GM12878 (cell line): ENCODE data around the gene PPP3CA. TPM values are rescaled to one million over a fixed set of nuclear protein-coding genes. Genes with fewer than 3 reads are reported as not detected.

Experiments
- ATF2 ChIP-seq: IDR thresholded peaks from 2 replicates; pipeline ENCODE4 v1.6.1; 2012; ENCODE audit warnings: low read length, inconsistent platforms
- ATF7 ChIP-seq: fragments of 450-650 bp; IDR thresholded peaks from 2 replicates; pipeline ENCODE4 v1.6.1; 2016; ENCODE audit warnings: low read depth, mild to moderate bottlenecking
- DPF2 ChIP-seq: fragments of 450-650 bp; IDR thresholded peaks from 2 replicates; pipeline ENCODE4 v1.6.1; 2017; ENCODE audit warnings: mild to moderate bottlenecking
- KDM1A ChIP-seq: fragments of 200-600 bp; sonication (generic); IDR thresholded peaks from 2 replicates; pipeline ENCODE4 v1.6.1; 2016; ENCODE audit warnings: borderline replicate concordance
- NFIC ChIP-seq: IDR thresholded peaks from 2 replicates; pipeline ENCODE4 v1.6.1; 2012; ENCODE audit warnings: low read depth, mild to moderate bottlenecking, inconsistent platforms, low read length, moderate library complexity
- PML ChIP-seq: IDR thresholded peaks from 2 replicates; pipeline ENCODE4 v1.6.1; 2012; ENCODE audit warnings: low read length, inconsistent platforms
- TBL1XR1 ChIP-seq: IDR thresholded peaks from 2 replicates; pipeline ENCODE4 v1.6.1; 2012; ENCODE audit warnings: low read depth, low read length, improper control_type of control experiment
- ZBTB33 ChIP-seq: fragments of 450-650 bp; IDR thresholded peaks from 2 replicates; pipeline ENCODE4 v1.6.1; 2017; ENCODE audit warnings: mild to moderate bottlenecking
- ZBTB4 ChIP-seq: fragments of 450-650 bp; formaldehyde crosslinking; IDR thresholded peaks from 2 replicates; pipeline ENCODE4 v1.4.0; 2022; ENCODE audit warnings: mild to moderate bottlenecking, moderate library complexity
- polyA plus RNA-seq, 11 experiments: library from polyadenylated mRNA; depleted of rRNA in 4 of 11; unstranded in 6 of 11; stranded (reverse) in 5 of 11; fragments of >200 nt; fragmentation: Nextera tagmentation in 4 of 11; fragmentation: Illumina TruSeq in 1 of 11; extraction: Ambion mirVana in 4 of 11; extraction: Trizol in 1 of 11; gene quantifications; 1 replicate in 1 of 11; 2 replicates in 10 of 11; pipeline versions ENCODE4 v1.2.1 to v1.2.3, GENCODE V29; 2011 to 2016; ENCODE audit warnings: inconsistent platforms in 2 of 11, missing spikeins in 2 of 11, low read depth in 1 of 11
- total RNA-seq, 4 experiments: library from RNA; depleted of rRNA in 3 of 4; stranded (reverse); fragments of >200 nt in 3 of 4; fragmentation: Illumina TruSeq in 1 of 4; extraction: Trizol in 1 of 4; gene quantifications; 2 replicates each; pipeline versions ENCODE4 v1.2.1 to v1.2.3, GENCODE V29; 2013 to 2021
- TF ChIP-seq, protein P1 (sequence below): IDR thresholded peaks from 2 replicates; pipeline ENCODE4 v1.6.1; 2012; ENCODE audit warnings: low read depth, low read length, improper control_type of control experiment

Gene PPP3CA
- total and polyA plus RNA-seq, 10 of the 15 experiments (the other 5 are each of a cell fraction or from before 2014, with no cell fraction given): 0.33 to 9.0 (median 1.0) TPM

- TF ChIP-seq, protein P1, sequence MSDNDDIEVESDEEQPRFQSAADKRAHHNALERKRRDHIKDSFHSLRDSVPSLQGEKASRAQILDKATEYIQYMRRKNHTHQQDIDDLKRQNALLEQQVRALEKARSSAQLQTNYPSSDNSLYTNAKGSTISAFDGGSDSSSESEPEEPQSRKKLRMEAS: no peak
- TF ChIP-seq KDM1A (no peak), PML (no peak), ZBTB4 (no peak), NFIC (no peak), ZBTB33 (no peak), ATF7 (no peak), ATF2 (no peak), TBL1XR1 (no peak), DPF2 (no peak)
Observed at GRCh38 chr4:101269682-101270081, 77.6 kb downstream of the PPP3CA start (continued).
